IPS DF 6.9 (cell line): Measurements from ENCODE around the gene NAA15.
"Not testable (repeated sequence)": the region's sequence is repeated elsewhere in the genome, so short reads cannot be mapped to it uniquely, and the experiment has no call there.

ENCODE experiments used
- DNase-seq: peaks from one replicate; pipeline ENCODE4 v3.0.0-alpha.2; 2013; ENCODE audit warnings: low read depth, low spot score
- H3K27ac ChIP-seq: one replicate; pipeline ENCODE4 v1.5.1; 2013; ENCODE audit warnings: low read length, control low read depth
- H3K27me3 ChIP-seq: 2 replicates; pipeline ENCODE4 v1.6.1; 2013; ENCODE audit warnings: mild to moderate bottlenecking, low read length; ENCODE audit not compliant: control insufficient read depth, insufficient read depth
- H3K36me3 ChIP-seq: 2 replicates; pipeline ENCODE4 v1.6.1; 2013; ENCODE audit warnings: low read length; ENCODE audit not compliant: control insufficient read depth, insufficient read depth
- H3K4me1 ChIP-seq: 2 replicates; pipeline ENCODE4 v1.6.1; 2013; ENCODE audit warnings: low read length; ENCODE audit not compliant: control insufficient read depth, insufficient read depth
- H3K4me3 ChIP-seq: 2 replicates; pipeline ENCODE4 v1.5.1; 2013; ENCODE audit warnings: mild to moderate bottlenecking, low read length
- H3K9me3 ChIP-seq: 2 replicates; pipeline ENCODE4 v1.6.1; 2013; ENCODE audit warnings: low read length, inconsistent platforms; ENCODE audit not compliant: control insufficient read depth, insufficient read depth
- WGBS: extraction: QIAGEN DNeasy Blood & Tissue Kit; methylation state at CpG from one replicate; pipeline ENCODE4 v1.1.7; 2013; ENCODE audit warnings: mixed read lengths, missing lambda C conversion rate; ENCODE audit not compliant: insufficient read length, insufficient coverage; 5-methylcytosine and 5-hydroxymethylcytosine counted together

NAA15 gene

DNA sequence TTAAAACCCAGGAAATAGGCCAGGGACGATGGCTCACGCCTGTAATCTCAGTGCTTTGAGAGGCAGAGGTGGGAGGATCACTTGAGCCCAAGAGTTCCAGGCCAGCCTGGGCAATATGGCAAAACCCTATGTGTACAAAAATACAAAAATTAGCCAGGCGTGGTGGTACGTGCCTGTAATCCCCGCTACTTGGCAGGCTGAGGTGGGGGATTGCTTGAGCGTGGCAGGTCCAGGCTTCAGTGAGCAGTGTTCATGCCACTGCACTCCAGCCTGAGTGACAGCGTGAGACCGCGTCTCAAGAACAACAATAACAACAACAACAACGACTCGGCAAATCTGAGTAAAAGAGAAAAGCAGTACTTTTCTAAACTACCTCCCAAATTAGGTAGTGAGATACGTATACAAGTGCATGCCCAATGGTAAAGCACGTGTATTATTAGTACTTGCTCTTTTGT, 13.9 kb downstream of the NAA15 start:
- no CpG with 5 or more reads among the region's 13 CpGs for WGBS
- Histone ChIP-seq H3K4me1 (peaks cover 7% of the 10 kb centered on the region), H3K36me3 (no peaks in the 10 kb centered on the region), H3K27me3 (no peaks in the 10 kb centered on the region), H3K9me3 (no peaks in the 10 kb centered on the region), H3K27ac (no peak overlapping the region), H3K4me3 (no peak overlapping the region)
- DNase-seq, result no peak

DNA sequence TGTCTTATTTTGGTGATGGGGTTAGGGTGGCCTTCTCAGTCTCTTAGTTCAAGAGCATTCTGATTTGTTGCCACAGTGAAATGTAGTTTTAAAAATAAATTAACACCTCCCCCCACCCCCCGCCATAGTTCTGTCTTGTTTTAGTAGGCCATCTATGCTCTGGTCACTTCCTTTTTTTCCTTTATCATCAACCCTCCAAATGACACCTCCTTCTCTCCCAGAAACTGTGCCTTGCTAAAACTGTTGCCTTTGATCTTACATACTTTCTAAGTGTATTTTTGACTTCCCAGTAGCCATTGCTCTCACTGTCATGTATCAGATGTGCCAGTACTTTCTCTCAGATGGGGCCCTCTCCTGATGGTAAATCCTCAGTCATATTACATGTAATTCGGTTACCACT, 15.4 kb downstream of the NAA15 start:
- Histone ChIP-seq H3K4me1 (peaks cover 7% of the 10 kb centered on the region), H3K9me3 (no peaks in the 10 kb centered on the region), H3K4me3 (no peak overlapping the region), H3K36me3 (no peaks in the 10 kb centered on the region), H3K27ac (no peak overlapping the region), H3K27me3 (no peaks in the 10 kb centered on the region)
- no CpG with 5 or more reads among the region's 2 CpGs for WGBS
- DNase-seq, result no peak

DNA sequence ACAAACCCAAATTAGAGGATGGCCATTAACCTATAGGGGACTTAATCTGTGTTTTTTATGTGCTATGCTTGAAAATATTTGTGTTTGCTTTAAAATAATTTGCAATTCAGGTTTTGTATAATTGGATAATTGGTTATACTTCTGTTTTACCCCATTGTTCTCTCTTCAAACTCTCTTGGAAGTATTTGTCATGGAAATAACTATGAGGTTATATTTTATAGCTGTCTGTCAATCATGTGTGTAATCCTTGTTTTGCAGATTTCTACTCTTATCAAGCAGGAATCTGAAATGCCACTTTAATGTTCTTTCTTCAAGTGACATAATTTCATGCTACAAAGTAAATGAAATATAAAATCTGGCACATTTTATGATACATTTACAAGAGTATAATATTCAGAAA, 16.3 kb downstream of the NAA15 start:
- no peaks in the 10 kb centered on the region for H3K27me3 ChIP-seq
- no peak overlapping the region for H3K27ac ChIP-seq
- peaks cover 7% of the 10 kb centered on the region for H3K4me1 ChIP-seq
- H3K36me3 ChIP-seq, result no peaks in the 10 kb centered on the region
- H3K4me3 ChIP-seq, result no peak overlapping the region
- H3K9me3 ChIP-seq, result no peaks in the 10 kb centered on the region
- DNase-seq, result no peak

DNA sequence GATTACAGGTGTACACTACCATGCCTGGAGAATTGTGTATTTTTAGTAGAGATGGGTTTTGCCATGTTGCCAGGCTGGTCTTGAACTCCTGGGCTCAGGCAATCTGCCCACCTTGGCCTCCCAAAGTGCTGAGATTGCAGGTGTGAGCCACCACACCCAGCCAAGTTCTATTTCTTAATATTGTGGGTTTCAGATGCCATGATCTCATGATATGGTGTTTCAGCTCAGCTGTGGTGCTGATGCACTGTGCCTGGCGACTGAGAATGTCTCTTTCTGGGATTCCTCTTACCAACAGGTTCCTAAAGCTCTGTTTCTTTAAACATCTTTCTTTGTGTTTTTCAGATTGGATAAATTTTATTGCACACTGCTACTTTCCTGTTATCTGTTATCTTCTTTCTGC, 18.3 kb downstream of the NAA15 start:
- no peak overlapping the region for H3K27ac ChIP-seq
- H3K9me3 ChIP-seq, result no peaks in the 10 kb centered on the region
- no CpG with 5 or more reads among the region's 1 CpG for WGBS
- no peaks in the 10 kb centered on the region for H3K36me3 ChIP-seq
- H3K27me3 ChIP-seq, result no peaks in the 10 kb centered on the region
- H3K4me3 ChIP-seq, result no peak overlapping the region
- DNase-seq, result no peak
- H3K4me1 ChIP-seq, result peaks cover 3% of the 10 kb centered on the region; the same call in 1 of the 2 replicates

DNA sequence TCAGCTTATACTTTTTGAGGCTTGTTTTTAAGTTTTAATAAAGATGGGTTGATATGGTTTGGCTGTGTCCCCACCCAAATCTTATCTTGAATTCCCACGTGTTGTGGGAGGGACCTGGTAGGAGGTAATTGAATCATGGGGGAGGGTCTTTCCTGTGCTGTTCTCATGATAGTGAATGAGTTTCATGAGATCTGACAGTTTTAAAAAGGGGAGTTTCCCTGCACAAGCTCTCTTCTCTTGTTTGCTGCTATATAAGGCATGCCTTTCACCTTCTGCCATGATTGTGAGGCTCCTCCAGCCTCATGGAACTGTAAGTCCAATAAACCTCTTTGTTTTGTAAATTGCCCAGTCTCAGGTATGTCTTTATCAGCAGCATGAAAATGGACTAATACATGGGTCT, 20.8 kb downstream of the NAA15 start:
- not testable (repeated sequence) for H3K27ac ChIP-seq, H3K4me3 ChIP-seq, H3K4me1 ChIP-seq, DNase-seq, H3K27me3 ChIP-seq, H3K9me3 ChIP-seq, H3K36me3 ChIP-seq
- no CpG with 5 or more reads among the region's 1 CpG for WGBS

DNA sequence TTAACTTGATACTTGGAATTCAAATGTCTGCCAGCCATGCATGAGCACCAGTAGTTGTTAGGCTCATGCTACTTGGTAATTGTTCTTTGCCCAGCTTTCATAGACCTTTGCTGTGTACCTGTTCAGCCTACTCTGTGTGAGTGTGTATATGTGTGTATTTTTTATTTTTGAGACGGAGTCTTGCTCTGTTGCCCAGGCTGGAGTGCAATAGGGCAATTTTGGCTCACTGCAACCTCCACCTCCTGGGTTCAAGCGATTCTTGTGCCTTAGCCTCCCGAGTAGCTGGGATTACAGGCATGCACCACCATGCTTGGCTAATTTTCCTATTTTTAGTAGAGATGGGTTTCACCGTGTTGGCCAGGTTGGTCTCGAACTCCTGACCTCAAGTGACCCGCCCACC, 21.2 kb downstream of the NAA15 start:
- not testable (repeated sequence) for H3K9me3 ChIP-seq, DNase-seq, H3K4me3 ChIP-seq, H3K36me3 ChIP-seq, H3K27me3 ChIP-seq, H3K4me1 ChIP-seq, H3K27ac ChIP-seq
- WGBS, result no CpG with 5 or more reads among the region's 6 CpGs

DNA sequence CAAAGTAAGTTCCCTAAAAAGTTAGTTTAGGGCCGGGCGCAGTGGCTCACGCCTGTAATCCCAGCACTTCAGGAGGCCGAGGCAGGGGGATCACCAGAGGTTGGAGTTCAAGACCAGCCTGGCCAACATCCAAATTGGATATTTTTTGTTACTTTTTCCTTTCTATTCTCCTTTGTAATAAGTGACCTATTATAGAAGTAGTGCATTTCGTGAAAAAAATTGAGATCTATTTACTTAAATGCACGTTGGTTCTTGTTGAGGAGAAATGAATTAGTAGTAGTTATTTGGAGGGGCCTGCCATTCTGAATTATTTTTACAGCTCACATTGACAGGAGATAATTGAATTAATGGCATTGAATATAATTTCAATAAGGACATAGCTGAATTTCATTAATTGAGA, 23.3 kb downstream of the NAA15 start:
- H3K27ac ChIP-seq, result no peak overlapping the region

DNA sequence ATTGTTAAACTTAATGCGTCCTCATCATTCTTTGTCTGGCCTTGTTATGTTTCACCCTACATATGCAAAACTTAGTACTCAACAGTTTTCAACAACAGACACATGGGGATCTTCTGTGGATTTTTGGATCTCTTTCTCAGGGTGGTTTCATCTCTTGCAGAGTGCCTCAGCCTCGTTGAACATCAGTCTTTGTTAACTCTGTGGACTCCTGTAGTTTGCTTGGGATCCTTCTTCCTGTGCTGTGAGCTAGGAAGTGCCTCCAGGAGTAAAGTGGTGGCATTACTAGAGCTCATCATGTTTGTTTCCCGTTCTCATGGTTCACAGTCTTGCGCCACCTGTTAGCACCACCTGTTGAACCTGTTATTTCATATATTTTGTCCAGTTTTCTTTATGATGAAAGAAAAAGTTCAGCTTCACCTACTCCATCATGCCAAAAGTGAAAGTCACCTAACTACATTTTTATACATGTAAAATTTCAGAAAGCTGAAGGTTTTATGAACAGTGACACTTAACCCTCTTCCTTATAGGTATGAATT, 28.4 kb downstream of the NAA15 start:
- no CpG with 5 or more reads among the region's 4 CpGs for WGBS
- Histone ChIP-seq H3K4me1 (peaks cover 2% of the 10 kb centered on the region; the same call in 1 of the 2 replicates), H3K36me3 (no peaks in the 10 kb centered on the region), H3K4me3 (no peak overlapping the region), H3K27ac (no peak overlapping the region), H3K9me3 (no peaks in the 10 kb centered on the region), H3K27me3 (no peaks in the 10 kb centered on the region)
- DNase-seq, result no peak

More for the DNA sequence above, 23.3 kb downstream of the NAA15 start:
- DNase-seq, result no peak
- no peaks in the 10 kb centered on the region; the same call in 1 of the 2 replicates for H3K4me1 ChIP-seq
- H3K9me3 ChIP-seq, result no peaks in the 10 kb centered on the region
- no peak overlapping the region for H3K4me3 ChIP-seq
- 100% methylated on average over 1 of the region's 6 CpGs for WGBS
- no peaks in the 10 kb centered on the region for H3K36me3 ChIP-seq
- no peaks in the 10 kb centered on the region for H3K27me3 ChIP-seq

DNA sequence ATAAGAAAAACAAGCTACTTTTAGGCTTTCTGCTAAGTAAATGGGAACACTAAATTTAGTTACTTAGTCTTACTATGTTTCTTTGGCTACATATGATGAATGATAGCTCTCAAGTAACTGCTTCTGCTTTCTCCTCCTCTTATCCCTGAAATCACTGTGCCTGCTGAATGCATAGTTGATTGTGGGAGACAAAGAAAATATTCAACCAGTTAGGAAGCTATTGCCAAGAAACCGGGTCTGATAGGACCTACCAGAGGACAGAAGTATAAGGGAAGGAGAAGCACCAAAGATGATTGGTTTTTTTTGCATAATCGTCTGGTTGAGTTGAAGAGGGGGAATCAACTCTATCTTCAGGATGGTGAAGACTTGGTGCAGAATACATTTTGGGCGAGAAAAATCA, 29.0 kb downstream of the NAA15 start:
- H3K4me1 ChIP-seq, result peaks cover 2% of the 10 kb centered on the region; the same call in 1 of the 2 replicates
- no peaks in the 10 kb centered on the region for H3K36me3 ChIP-seq
- no peaks in the 10 kb centered on the region for H3K9me3 ChIP-seq
- no peaks in the 10 kb centered on the region for H3K27me3 ChIP-seq
- H3K4me3 ChIP-seq, result no peak overlapping the region
- no CpG with 5 or more reads among the region's 3 CpGs for WGBS
- no peak overlapping the region for H3K27ac ChIP-seq
- no peak for DNase-seq

DNA sequence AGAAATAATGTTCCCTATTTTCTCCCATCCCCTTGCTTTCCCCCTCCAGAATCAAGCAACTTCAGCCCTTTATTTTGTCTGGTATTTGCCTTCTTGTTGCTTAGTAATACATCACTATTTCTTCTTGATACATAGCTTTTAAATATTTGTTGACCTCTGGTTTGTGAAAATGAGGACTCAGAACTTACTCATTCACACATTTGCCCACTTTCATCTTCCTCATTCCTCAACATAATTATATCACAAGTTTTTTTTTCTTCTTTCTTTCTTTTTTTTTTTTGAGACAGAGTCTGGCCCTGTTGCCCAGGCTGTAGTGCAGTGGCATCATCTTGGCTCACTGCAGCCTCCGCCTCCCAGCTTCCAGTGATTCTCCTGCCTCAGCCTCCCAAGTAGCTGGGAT, 29.9 kb downstream of the NAA15 start:
- no peak overlapping the region for H3K27ac ChIP-seq
- H3K27me3 ChIP-seq, result no peaks in the 10 kb centered on the region
- H3K9me3 ChIP-seq, result no peaks in the 10 kb centered on the region
- WGBS, result no CpG with 5 or more reads among the region's 1 CpG
- H3K4me1 ChIP-seq, result peaks cover 2% of the 10 kb centered on the region; the same call in 1 of the 2 replicates
- no peak overlapping the region for H3K4me3 ChIP-seq
- no peaks in the 10 kb centered on the region for H3K36me3 ChIP-seq
- DNase-seq, result no peak

DNA sequence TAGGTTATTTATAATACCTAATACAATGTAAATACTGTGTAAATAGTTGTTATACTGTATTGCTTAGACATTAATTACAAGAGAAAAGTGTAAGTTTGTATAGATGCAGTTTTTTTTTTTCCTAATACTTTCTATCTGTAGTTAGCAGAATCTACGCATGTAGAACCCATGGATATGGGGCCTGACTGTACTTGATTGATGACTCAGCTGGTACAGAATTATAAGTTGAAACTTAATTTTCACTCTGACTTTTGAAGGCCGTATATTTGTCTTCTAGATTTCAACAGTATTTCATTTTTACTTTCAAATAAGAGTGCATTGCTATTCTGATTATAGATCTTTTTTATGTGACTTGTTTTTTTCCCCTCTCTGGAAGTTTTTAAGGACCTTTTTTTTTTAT, 31.7 kb downstream of the NAA15 start:
- H3K27me3 ChIP-seq, result no peaks in the 10 kb centered on the region
- peaks cover 2% of the 10 kb centered on the region; the same call in 1 of the 2 replicates for H3K4me1 ChIP-seq
- DNase-seq, result no peak
- no peak overlapping the region for H3K27ac ChIP-seq
- no peaks in the 10 kb centered on the region for H3K36me3 ChIP-seq
- H3K4me3 ChIP-seq, result no peak overlapping the region
- WGBS, result no CpG with 5 or more reads among the region's 2 CpGs
- H3K9me3 ChIP-seq, result no peaks in the 10 kb centered on the region
